Mesenchymal stem cell (in vitro differentiated cells and primary cell): ENCODE results near the gene TNFRSF14.

ENCODE experiments used
- DNase-seq: peaks from one replicate; pipeline ENCODE4 v3.0.0-alpha.2; 2013
- H2AFZ ChIP-seq: one replicate; pipeline ENCODE4 v1.6.1; 2013; ENCODE audit warnings: low read depth, mild to moderate bottlenecking, control low read depth, inconsistent platforms, low read length, moderate library complexity
- H2AK5ac ChIP-seq: 2 replicates; pipeline ENCODE4 v1.6.1; 2013; ENCODE audit warnings: low read length, moderate library complexity, mild to moderate bottlenecking, inconsistent platforms; ENCODE audit not compliant: severe bottlenecking
- H2BK120ac ChIP-seq: one replicate; pipeline ENCODE4 v1.6.1; 2013; ENCODE audit warnings: low read depth, mild to moderate bottlenecking, inconsistent platforms, low read length, moderate library complexity
- H2BK12ac ChIP-seq, 2 experiments: one replicate each; pipeline ENCODE4 v1.6.1; 2013; ENCODE audit warnings: inconsistent platforms in 2 of 2, low read length in 2 of 2, mild to moderate bottlenecking in 2 of 2, moderate library complexity in 2 of 2, control low read depth in 1 of 2
- H2BK15ac ChIP-seq: one replicate; pipeline ENCODE4 v1.6.1; 2013; ENCODE audit warnings: mild to moderate bottlenecking, low read depth, inconsistent platforms; ENCODE audit not compliant: poor library complexity, severe bottlenecking
- H2BK5ac ChIP-seq: 2 replicates; pipeline ENCODE4 v1.6.1; 2013; ENCODE audit warnings: low read depth, mild to moderate bottlenecking, low read length, control low read depth, inconsistent platforms; ENCODE audit not compliant: poor library complexity, severe bottlenecking
- H3K14ac ChIP-seq, 2 experiments: one replicate each; pipeline ENCODE4 v1.6.1; 2013; ENCODE audit warnings: inconsistent platforms in 2 of 2, low read length in 2 of 2, control low read depth in 1 of 2, mild to moderate bottlenecking in 1 of 2, moderate library complexity in 1 of 2
- H3K18ac ChIP-seq, 2 experiments: one replicate each; pipeline ENCODE4 v1.6.1; 2013; ENCODE audit warnings: inconsistent platforms in 2 of 2, low read length in 2 of 2, control low read depth in 1 of 2, low read depth in 1 of 2, mild to moderate bottlenecking in 1 of 2
- H3K23ac ChIP-seq, 2 experiments: one replicate each; pipeline ENCODE4 v1.6.1; 2013; ENCODE audit warnings: inconsistent platforms in 2 of 2, low read length in 2 of 2, mild to moderate bottlenecking in 2 of 2, moderate library complexity in 2 of 2, control low read depth in 1 of 2
- H3K27ac ChIP-seq: 2 replicates; pipeline ENCODE4 v1.5.1; 2013; ENCODE audit warnings: mild to moderate bottlenecking, moderate library complexity, low read length, control low read depth, inconsistent platforms; ENCODE audit not compliant: poor library complexity, severe bottlenecking
- H3K27me3 ChIP-seq, 2 experiments: 2 replicates each; pipeline versions ENCODE4 v1.6.1 to v1.7.0; 2013; ENCODE audit warnings: low read length in 2 of 2, mild to moderate bottlenecking in 2 of 2, moderate library complexity in 2 of 2, control low read depth in 1 of 2, inconsistent platforms in 1 of 2; ENCODE audit not compliant: control insufficient read depth in 1 of 2, insufficient read depth in 1 of 2
- H3K36me3 ChIP-seq, 2 experiments: 2 replicates each; pipeline versions ENCODE4 v1.6.1 to v1.7.0; 2013; ENCODE audit warnings: low read length in 2 of 2, control low read depth in 1 of 2, inconsistent platforms in 1 of 2, low read depth in 1 of 2, mild to moderate bottlenecking in 1 of 2; ENCODE audit not compliant: insufficient read depth in 2 of 2, control insufficient read depth in 1 of 2
- H3K4ac ChIP-seq, 2 experiments: one replicate each; pipeline ENCODE4 v1.6.1; 2013; ENCODE audit warnings: inconsistent platforms in 2 of 2, low read length in 2 of 2, mild to moderate bottlenecking in 2 of 2, moderate library complexity in 2 of 2, control low read depth in 1 of 2, low read depth in 1 of 2
- H3K4me1 ChIP-seq: 2 replicates; pipeline ENCODE4 v1.6.1; 2013; ENCODE audit warnings: low read depth, low read length, control low read depth; ENCODE audit not compliant: control insufficient read depth, insufficient read depth
- H3K4me2 ChIP-seq: 2 replicates; pipeline ENCODE4 v1.6.1; 2013; ENCODE audit warnings: low read length, mild to moderate bottlenecking, inconsistent platforms; ENCODE audit not compliant: poor library complexity, severe bottlenecking
- H3K4me3 ChIP-seq, 2 experiments: 2 replicates each; pipeline versions ENCODE4 v1.5.1 to v1.7.0; 2013; ENCODE audit warnings: low read length in 2 of 2, mild to moderate bottlenecking in 2 of 2, control low read depth in 1 of 2, low read depth in 1 of 2; ENCODE audit not compliant: insufficient read depth in 1 of 2
- H3K79me1 ChIP-seq: replicated peaks from 2 replicates; pipeline ENCODE4 v1.6.1; 2013; ENCODE audit warnings: mild to moderate bottlenecking, control low read depth, low read length, inconsistent platforms; ENCODE audit not compliant: poor library complexity, severe bottlenecking
- H3K9ac ChIP-seq: 2 replicates; pipeline ENCODE4 v1.7.0; 2013; ENCODE audit warnings: mild to moderate bottlenecking, low read length, moderate library complexity
- H3K9me3 ChIP-seq: 2 replicates; pipeline ENCODE4 v1.7.0; 2013; ENCODE audit warnings: mild to moderate bottlenecking, low read length; ENCODE audit not compliant: control insufficient read depth
- H4K8ac ChIP-seq: one replicate; pipeline ENCODE4 v1.6.1; 2013; ENCODE audit warnings: inconsistent platforms, mild to moderate bottlenecking, low read length, moderate library complexity
- H4K91ac ChIP-seq: one replicate; pipeline ENCODE4 v1.6.1; 2013; ENCODE audit warnings: mild to moderate bottlenecking, low read length, inconsistent platforms
- WGBS: methylation state at CpG from one replicate; pipeline ENCODE4 v1.1.7; 2013; ENCODE audit warnings: mixed read lengths; 5-methylcytosine and 5-hydroxymethylcytosine counted together

TNFRSF14 gene

DNA sequence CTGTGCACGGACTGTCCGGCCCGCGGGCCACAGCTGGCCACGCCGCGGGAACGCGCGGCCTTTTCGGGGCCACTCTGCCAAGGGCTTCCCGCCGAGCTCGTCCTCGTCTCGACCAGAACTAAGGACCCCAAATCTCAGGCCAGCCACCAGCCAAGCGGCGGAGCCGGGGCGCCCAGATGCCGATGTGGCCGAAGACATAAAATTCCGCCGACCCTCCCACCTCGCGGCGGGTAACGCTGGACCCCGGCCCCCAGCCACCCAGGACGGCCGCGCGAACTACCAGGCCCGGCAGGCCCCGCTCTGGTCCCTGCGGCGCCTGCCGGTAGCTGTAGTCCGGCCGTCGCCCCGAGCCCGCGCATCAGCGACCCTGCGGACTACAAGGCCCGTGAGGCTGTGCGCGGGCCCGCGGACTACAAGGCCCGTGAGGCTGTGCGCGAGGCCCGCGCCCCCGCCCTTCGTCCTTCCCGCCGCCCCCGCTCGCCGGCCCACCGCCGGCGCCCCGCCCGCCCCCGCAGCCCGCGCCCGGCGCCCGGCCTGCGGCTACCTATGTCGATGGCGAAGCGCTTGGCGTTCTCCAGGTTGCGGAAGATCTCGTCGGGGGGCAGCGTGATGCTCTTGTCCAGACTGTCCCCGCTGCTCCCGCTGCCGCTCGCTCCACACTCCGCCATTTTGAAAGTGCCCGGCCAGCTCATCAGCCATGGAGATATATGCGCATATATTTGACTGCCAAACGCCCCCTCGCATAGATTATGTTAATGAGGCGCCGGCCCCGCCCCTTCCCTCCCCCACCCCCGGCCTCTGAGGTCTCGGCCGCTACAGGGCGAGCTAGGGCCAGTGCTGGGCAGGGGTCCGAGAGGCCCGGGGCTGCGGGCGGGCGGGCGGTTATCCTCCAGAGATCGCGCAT, 30.0 kb upstream of the TNFRSF14 start, which contains the start of gene PANK4:
PANK4 (minus strand) TSS at position 677 of the 904 bp plus-strand sequence; CDS start at position 668, 9 bp downstream.
- peaks cover 10% of the 10 kb centered on the region for H3K79me1 ChIP-seq
- peak within 1 kb of the TSS in 1 of 2 experiments; percentile 63 for H3K23ac ChIP-seq
- peak within 1 kb of the TSS in 1 of 2 experiments; percentile 44 for H3K14ac ChIP-seq
- H4K91ac ChIP-seq = peak within 1 kb of the TSS; percentile 68
- peaks cover 22 to 27% of the 10 kb centered on the region in 2 experiments for H3K27me3 ChIP-seq
- under 1% methylated on average over 100 of the region's 107 CpGs for WGBS
- peak within 1 kb of the TSS; percentile 74 for H2BK15ac ChIP-seq
- peak within 1 kb of the TSS; percentile 90 to 98 for H3K4me3 ChIP-seq
- H3K9ac ChIP-seq = peak within 1 kb of the TSS; percentile 93
- H2BK5ac ChIP-seq = no peak within 1 kb of the TSS
- peak within 1 kb of the TSS; percentile 22 to 35 for H3K4ac ChIP-seq
- H4K8ac ChIP-seq = peak within 1 kb of the TSS; percentile 88
- peak within 1 kb of the TSS; percentile 47 for H3K27ac ChIP-seq
- H3K18ac ChIP-seq = peak within 1 kb of the TSS; percentile 88 to 96
- no peak within 1 kb of the TSS for H2BK12ac ChIP-seq
- H2AK5ac ChIP-seq = no peak within 1 kb of the TSS
- H3K4me2 ChIP-seq = peak within 1 kb of the TSS; percentile 72
- no peak within 1 kb of the TSS for H2AFZ ChIP-seq
- peak within 1 kb of the TSS; percentile 75 for H2BK120ac ChIP-seq
- peaks cover 3 to 16% of the 10 kb centered on the region in 2 experiments for H3K36me3 ChIP-seq
- peaks cover 58% of the 10 kb centered on the region for H3K4me1 ChIP-seq
- peak; percentile 94 for DNase-seq
- no peaks in the 10 kb centered on the region for H3K9me3 ChIP-seq

DNA sequence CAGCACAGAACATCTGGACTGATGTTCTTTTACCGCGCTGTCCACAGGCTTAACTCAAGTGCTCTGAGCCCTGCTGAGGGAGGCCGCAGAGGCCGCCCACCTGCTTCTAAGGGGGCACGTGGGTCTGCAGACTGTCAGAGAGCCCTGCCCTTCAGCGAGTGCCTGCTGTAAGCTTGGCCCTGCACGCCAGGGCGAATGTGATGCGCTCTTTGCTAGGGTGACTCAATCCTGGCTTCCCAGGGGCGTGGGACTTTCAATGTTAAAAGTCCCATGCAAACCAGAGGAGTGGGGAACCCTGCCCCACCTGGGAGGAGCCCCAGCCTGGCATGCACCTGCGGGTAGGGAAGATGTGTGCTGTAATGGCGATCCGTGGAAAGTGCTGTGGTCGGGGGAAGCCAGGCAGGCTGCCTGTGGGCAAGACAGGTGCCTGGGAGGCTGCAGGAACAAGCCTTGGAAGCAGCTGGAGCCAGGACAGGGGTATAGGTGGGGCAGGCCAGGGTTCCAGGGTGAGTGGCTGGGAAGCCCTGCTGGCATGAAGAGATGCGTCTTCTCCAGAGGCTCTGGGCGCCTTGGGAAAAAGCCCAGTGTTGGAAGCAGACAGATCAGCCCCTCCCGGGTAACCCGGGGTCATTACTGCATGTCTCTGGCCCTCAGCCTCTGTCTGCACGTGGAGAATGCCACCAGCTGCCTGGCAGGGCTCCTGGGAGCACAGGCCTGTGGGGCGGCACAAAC, 29.2 kb upstream of the TNFRSF14 start:
- peak; percentile 76 for DNase-seq
- Histone ChIP-seq H3K36me3 (peaks cover 0 to 10% of the 10 kb centered on the region in 2 experiments), H2BK15ac (no peak overlapping the region), H2BK120ac (no peak overlapping the region), H3K14ac (no peak overlapping the region), H2BK5ac (no peak overlapping the region), H3K27me3 (peaks cover 29 to 35% of the 10 kb centered on the region in 2 experiments), H2AK5ac (no peak overlapping the region), H4K91ac (no peak overlapping the region), H3K23ac (no peak overlapping the region), H3K9ac (no peak overlapping the region), H4K8ac (no peak overlapping the region), H2BK12ac (no peak overlapping the region), H3K4ac (no peak overlapping the region), H3K4me1 (peaks cover 58% of the 10 kb centered on the region), H3K27ac (no peak overlapping the region), H3K4me2 (peak overlapping the region; percentile 58), H3K79me1 (peaks cover 3% of the 10 kb centered on the region), H3K9me3 (no peaks in the 10 kb centered on the region), H2AFZ (no peak overlapping the region), H3K18ac (peak overlapping the region in 1 of 2 experiments; percentile 5), H3K4me3 (peak overlapping the region; percentile 41 to 72)
- 38% methylated on average over 20 of the region's 20 CpGs for WGBS

- 90% methylated on average over 4 of the region's 4 CpGs for WGBS
- Histone ChIP-seq H4K91ac (no peak overlapping the region), H2AFZ (no peak overlapping the region), H3K4me2 (no peak overlapping the region), H3K9me3 (no peaks in the 10 kb centered on the region), H3K79me1 (peaks cover 3% of the 10 kb centered on the region), H3K9ac (no peak overlapping the region), H3K23ac (no peak overlapping the region), H2BK120ac (no peak overlapping the region), H3K36me3 (peaks cover 0 to 12% of the 10 kb centered on the region in 2 experiments), H2AK5ac (no peak overlapping the region), H3K4me1 (peaks cover 58% of the 10 kb centered on the region), H3K27me3 (peaks cover 29 to 39% of the 10 kb centered on the region in 2 experiments), H3K4me3 (no peak overlapping the region), H2BK15ac (no peak overlapping the region), H3K14ac (no peak overlapping the region), H2BK5ac (no peak overlapping the region), H3K4ac (no peak overlapping the region), H4K8ac (no peak overlapping the region), H2BK12ac (no peak overlapping the region), H3K27ac (no peak overlapping the region), H3K18ac (no peak overlapping the region)
- no peak for DNase-seq
Measured at GRCh38 chr1:2527556-2527860, 28.7 kb upstream of the TNFRSF14 start.

DNA sequence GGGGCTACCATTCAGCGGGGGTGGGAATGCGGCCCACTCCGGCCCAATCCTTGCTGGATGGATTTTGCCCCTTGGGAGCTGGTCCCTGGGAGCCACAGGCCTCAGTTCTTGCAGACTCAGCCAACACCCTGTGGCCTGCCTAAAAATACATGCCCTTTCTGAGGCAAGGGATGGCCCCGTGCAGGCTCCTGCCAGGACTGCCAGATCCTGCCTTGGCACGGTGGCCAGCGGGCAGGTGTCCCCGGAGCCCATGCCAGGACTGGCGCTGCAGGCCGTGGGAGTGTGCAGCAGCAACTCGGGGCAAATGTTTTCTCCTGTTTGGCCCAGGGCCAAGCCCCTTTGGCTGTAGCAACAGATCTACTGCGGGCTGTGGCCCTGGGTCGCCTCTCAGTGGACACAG, 28.2 kb upstream of the TNFRSF14 start:
- DNase-seq = no peak
- no peak overlapping the region for H2BK120ac ChIP-seq
- no peak overlapping the region for H3K4me3 ChIP-seq
- peaks cover 61% of the 10 kb centered on the region for H3K4me1 ChIP-seq
- no peak overlapping the region for H2AK5ac ChIP-seq
- H3K27ac ChIP-seq = no peak overlapping the region
- H3K23ac ChIP-seq = no peak overlapping the region
- H2BK5ac ChIP-seq = no peak overlapping the region
- H3K27me3 ChIP-seq = peaks cover 29 to 43% of the 10 kb centered on the region in 2 experiments
- no peaks in the 10 kb centered on the region for H3K79me1 ChIP-seq
- H3K9me3 ChIP-seq = no peaks in the 10 kb centered on the region
- H3K4me2 ChIP-seq = no peak overlapping the region
- no peak overlapping the region for H2AFZ ChIP-seq
- no peak overlapping the region for H3K14ac ChIP-seq
- H4K91ac ChIP-seq = no peak overlapping the region
- no peak overlapping the region for H2BK12ac ChIP-seq
- H3K18ac ChIP-seq = no peak overlapping the region
- H2BK15ac ChIP-seq = peak overlapping the region; percentile 73
- WGBS = 90% methylated on average over 12 of the region's 12 CpGs
- H3K9ac ChIP-seq = no peak overlapping the region
- H3K36me3 ChIP-seq = peaks cover 0 to 10% of the 10 kb centered on the region in 2 experiments
- no peak overlapping the region for H3K4ac ChIP-seq
- no peak overlapping the region for H4K8ac ChIP-seq
